GM18499 (cell line): ENCODE results near the gene OSBPL5.

Source experiments
- ATAC-seq: cut with Tn5 transposase; IDR thresholded peaks from one replicate; pipeline ENCODE4 v1.9.1; 2021; ENCODE audit warnings: moderate number of reproducible peaks; ENCODE audit not compliant: insufficient read depth, unreplicated experiment

The OSBPL5 gene

DNA sequence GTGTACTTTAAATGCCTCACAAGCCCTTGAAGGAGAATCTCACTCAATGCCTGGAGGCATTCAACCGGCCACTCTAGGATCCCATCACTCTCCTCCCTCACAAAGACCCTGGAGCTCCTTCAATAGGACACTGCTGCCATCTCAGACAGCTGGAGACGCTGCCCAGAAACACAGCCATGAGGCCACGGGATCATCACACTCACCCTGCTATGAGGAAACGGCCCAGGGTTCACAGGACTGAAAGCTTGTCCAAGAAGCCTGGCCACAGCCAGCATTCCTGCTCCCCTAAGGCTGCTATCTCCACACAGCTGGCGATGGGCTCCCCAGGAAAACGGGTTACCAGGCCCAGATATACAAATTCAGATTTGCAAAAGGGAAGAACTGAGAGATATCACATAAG is 121.1 kb downstream of the OSBPL5 start:
- no peak for ATAC-seq

DNA sequence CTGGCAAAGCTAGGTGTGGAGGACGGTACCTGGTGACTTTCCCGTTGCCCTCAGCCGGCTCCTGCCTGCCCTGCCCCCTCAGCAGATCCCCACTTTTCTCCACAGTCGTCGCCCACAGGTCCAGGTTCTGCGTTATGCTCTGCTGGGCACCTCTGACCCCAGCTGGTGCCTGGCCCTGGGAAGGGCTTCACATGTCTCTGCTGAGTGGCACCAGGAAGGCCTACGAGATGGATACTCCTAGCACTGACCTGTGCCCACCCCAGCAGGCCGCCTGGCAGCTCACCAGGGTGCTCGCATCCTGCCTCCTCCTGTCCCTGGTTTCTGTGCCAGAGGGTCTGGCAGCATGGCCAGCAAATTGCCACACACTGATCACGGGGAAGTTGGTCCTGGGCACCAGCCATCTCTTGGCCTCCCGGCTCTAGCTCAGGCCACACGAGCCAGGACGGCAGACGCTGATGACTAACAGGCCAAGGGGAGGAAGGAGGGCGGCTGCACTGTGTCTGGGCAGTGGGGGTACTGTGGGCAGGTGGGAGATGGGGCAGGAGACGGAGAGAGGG is 121.7 kb downstream of the OSBPL5 start:
- ATAC-seq = no peak

DNA sequence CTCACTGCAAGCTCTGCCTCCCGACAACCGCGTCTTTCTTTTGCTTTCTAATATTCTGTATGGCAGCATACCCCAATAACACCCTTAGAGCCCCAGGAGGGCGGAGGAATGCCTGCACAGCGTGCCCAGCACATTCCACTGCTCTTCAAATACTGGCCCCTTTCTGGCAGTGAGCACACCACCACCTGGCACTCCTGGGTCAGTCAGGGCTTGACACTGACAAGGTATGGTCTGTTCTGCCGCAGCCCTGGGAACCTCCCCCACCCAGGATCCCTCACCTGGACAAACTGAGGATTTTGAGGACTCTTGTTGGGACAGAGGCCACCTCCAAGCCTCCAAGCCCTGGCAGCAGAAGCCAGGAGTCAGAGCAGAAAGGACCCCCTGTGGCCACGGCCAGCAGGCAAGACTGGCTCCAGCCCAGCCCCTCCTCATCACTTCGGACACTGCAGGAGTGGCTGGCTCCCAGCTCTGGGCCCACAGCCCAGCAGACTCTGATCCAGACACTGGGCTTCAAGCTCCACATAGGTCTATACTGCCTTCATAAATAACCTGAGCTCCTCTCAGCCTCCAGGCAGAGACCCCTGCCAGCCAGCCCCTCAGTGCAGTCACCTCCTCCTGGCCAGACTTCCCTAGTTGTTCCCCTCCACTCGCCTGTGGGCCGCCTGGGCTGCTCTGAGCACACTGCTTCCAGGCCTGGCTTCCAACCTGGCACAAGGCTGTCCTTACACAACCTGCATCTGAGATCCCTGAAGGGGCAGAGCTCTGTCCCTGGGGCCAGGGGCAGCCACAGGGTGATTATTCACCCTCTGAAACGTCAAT is 122.4 kb downstream of the OSBPL5 start:
- no peak for ATAC-seq

DNA sequence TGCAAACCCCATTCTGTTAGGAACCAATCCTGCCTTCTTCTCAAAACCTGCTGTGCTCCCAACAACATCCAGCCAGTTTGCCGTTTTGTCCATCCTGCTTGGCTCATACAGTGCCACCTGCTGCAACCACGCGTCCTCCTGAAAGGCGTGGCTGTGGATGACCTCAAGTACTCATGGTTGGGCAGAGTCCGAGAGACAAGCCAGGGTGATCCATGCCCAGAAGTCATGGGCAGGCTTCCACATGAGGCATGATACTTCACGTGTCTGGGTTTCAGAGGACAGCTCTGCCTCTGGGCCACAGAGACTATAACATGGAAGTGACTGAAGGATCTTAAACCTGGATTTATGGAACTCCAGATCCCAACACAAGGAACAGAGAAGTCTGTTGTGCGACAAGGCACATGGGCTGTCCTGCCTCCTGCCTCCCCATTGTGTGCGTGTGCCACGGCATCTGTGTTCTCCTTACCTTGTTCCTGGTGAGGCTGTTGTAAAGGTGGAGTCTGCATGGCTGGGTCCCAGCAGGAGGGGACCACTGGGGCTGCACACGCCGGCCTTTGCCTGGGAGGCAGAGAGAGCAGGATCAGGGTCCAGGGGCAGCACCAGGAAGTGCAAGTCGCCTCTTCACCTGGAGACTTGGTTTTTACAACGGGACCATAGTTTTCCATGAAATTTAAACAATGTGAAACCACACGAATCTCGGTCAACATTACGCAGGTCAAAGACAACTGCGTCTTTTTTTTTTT is 123.2 kb downstream of the OSBPL5 start:
- no peak for ATAC-seq

DNA sequence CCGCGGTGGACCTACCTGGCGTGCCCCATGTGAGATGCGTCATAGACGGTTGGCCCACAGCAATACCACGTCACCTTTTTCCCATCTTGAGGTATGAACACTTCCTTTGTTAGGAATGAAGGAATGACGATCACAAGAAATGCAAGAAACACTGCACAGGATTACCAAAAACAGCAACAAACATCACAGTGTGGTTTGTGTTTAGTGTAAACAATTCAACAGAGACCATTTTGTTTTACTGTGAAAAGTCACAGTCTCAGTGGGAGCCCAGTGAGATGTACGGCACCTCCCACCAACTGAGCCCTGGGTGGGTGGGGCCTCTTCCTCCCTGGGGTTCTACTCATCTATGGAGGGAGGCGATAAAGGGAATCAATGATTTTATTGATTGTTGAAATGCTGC is 124.2 kb downstream of the OSBPL5 start:
- ATAC-seq = no peak

DNA sequence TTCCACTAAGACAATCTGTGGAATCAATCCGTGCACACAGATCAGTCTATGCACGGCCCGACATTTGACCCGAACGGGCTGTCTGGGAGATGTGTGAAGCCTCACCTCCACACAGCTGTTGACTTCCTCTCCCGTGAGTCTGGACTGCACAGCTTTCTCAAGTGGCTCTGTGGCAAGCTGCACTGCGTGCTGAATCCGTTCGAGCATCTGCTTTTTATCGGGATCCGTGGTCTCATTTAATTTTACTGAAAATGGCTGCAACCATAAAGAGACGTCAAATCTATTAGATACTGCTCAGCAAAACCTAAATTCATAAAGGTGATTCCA is 127.2 kb downstream of the OSBPL5 start:
- no peak for ATAC-seq
